Measurements from ENCODE around the gene IL20RA.

DNA sequence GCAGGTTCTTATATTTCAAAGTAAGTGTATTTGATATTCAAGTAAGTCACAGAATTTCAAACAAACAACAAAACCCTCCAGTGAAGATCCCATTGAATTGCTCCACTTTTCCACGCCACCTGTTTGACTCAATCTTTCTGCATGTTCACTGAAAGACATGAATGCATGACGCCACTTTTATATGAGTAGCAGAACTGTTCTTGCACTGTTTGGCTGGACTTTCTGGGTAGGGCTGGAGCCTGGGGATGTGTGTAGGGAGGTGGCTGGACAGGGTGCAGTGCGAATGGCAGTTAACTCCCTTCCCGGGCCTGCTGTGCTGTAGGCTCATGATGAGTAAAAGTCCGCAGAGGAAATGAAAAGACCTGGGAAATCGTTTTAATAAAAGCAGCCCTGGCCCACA, 39.7 kb downstream of the IL20RA start:
- TF ChIP-seq, protein P1, sequence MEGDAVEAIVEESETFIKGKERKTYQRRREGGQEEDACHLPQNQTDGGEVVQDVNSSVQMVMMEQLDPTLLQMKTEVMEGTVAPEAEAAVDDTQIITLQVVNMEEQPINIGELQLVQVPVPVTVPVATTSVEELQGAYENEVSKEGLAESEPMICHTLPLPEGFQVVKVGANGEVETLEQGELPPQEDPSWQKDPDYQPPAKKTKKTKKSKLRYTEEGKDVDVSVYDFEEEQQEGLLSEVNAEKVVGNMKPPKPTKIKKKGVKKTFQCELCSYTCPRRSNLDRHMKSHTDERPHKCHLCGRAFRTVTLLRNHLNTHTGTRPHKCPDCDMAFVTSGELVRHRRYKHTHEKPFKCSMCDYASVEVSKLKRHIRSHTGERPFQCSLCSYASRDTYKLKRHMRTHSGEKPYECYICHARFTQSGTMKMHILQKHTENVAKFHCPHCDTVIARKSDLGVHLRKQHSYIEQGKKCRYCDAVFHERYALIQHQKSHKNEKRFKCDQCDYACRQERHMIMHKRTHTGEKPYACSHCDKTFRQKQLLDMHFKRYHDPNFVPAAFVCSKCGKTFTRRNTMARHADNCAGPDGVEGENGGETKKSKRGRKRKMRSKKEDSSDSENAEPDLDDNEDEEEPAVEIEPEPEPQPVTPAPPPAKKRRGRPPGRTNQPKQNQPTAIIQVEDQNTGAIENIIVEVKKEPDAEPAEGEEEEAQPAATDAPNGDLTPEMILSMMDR (IDR thresholded peaks at IDR 0.05; ENCODE audit: low read depth, low read length, poor library complexity, severe bottlenecking): no peak
- no peak for TF ChIP-seq EZH2phosphoT487 (IDR thresholded peaks at IDR 0.05; ENCODE audit: borderline replicate concordance, low read length)
